ENCODE results near the gene HPDL.

HPDL gene

GRCh38 chr1:45348966-45349677 is 22.4 kb downstream of the HPDL start:
- ATAC-seq: peak; percentile 35
- TF ChIP-seq OSR1 (CRISPR knock-in tag; IDR thresholded peaks at IDR 0.05) (no peak), ESRRG (CRISPR knock-in tag; IDR thresholded peaks at IDR 0.05) (no peak), BACH2 (CRISPR knock-in tag; IDR thresholded peaks at IDR 0.05; ENCODE audit: borderline replicate concordance) (no peak), CSRNP3 (CRISPR knock-in tag; IDR thresholded peaks at IDR 0.05) (no peak)
- TF ChIP-seq, protein P1, sequence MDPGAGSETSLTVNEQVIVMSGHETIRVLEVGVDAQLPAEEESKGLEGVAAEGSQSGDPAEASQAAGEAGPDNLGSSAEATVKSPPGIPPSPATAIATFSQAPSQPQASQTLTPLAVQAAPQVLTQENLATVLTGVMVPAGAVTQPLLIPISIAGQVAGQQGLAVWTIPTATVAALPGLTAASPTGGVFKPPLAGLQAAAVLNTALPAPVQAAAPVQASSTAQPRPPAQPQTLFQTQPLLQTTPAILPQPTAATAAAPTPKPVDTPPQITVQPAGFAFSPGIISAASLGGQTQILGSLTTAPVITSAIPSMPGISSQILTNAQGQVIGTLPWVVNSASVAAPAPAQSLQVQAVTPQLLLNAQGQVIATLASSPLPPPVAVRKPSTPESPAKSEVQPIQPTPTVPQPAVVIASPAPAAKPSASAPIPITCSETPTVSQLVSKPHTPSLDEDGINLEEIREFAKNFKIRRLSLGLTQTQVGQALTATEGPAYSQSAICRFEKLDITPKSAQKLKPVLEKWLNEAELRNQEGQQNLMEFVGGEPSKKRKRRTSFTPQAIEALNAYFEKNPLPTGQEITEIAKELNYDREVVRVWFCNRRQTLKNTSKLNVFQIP (CRISPR knock-in tag; IDR thresholded peaks at IDR 0.05; ENCODE audit: borderline replicate concordance, low read depth): no peak

DNA sequence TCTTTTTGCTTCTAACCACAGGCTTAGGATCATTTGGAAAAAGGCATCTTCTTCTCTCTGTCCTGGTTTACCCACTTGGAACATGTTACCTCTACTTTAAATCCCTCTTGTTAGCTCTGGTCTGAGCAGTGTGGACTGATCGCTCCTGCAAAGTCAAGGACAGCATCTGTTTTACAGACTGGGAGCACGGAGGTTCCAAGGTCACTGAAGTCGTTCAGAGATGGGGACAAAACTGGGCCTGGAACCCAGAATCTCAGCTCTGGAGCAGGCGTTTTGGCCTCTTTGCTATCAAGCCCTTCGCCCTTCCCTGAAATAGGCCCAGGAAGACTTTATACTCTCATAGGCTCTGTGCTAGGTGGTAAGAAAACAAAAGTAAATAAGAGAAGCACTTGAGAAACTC is 24.8 kb downstream of the HPDL start:
- no peak for ATAC-seq
- no peak for TF ChIP-seq ZC3H10 (CRISPR knock-in tag; IDR thresholded peaks at IDR 0.05)
- TF ChIP-seq TCF4 (CRISPR knock-in tag; IDR thresholded peaks at IDR 0.05; ENCODE audit: borderline replicate concordance): no peak

DNA sequence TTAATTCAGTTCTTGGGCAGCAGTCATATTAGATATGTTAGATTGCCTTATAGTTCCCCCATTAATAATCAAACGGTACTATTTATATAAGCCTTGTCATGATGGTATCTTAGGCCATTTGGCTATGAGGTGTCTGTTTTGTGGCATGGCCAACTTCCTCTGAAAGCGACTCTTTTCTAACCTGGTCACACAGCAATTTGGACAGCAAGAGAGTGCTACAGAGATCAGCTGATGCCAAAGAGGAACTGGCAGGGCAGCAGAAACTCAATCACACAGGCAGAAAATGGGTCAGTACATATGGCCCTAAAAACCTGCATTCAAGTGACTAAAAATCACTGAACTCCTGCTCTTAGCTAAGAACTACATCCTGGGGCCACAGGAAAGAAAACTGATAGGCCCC is 27.0 kb downstream of the HPDL start:
- no peak for TF ChIP-seq CSRNP3 (CRISPR knock-in tag; IDR thresholded peaks at IDR 0.05)
- TF ChIP-seq ZNF8 (CRISPR knock-in tag; IDR thresholded peaks at IDR 0.05): no peak
- TF ChIP-seq PPARA (CRISPR knock-in tag; IDR thresholded peaks at IDR 0.05; ENCODE audit: borderline replicate concordance): no peak
- no peak for TF ChIP-seq CSDC2 (CRISPR knock-in tag; IDR thresholded peaks at IDR 0.05)
- TF ChIP-seq TCF4 (CRISPR knock-in tag; IDR thresholded peaks at IDR 0.05; ENCODE audit: borderline replicate concordance): no peak
- TF ChIP-seq, protein P2, sequence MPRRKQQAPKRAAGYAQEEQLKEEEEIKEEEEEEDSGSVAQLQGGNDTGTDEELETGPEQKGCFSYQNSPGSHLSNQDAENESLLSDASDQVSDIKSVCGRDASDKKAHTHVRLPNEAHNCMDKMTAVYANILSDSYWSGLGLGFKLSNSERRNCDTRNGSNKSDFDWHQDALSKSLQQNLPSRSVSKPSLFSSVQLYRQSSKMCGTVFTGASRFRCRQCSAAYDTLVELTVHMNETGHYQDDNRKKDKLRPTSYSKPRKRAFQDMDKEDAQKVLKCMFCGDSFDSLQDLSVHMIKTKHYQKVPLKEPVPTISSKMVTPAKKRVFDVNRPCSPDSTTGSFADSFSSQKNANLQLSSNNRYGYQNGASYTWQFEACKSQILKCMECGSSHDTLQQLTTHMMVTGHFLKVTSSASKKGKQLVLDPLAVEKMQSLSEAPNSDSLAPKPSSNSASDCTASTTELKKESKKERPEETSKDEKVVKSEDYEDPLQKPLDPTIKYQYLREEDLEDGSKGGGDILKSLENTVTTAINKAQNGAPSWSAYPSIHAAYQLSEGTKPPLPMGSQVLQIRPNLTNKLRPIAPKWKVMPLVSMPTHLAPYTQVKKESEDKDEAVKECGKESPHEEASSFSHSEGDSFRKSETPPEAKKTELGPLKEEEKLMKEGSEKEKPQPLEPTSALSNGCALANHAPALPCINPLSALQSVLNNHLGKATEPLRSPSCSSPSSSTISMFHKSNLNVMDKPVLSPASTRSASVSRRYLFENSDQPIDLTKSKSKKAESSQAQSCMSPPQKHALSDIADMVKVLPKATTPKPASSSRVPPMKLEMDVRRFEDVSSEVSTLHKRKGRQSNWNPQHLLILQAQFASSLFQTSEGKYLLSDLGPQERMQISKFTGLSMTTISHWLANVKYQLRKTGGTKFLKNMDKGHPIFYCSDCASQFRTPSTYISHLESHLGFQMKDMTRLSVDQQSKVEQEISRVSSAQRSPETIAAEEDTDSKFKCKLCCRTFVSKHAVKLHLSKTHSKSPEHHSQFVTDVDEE (CRISPR knock-in tag; IDR thresholded peaks at IDR 0.05): no peak
- no peak for TF ChIP-seq TOX (CRISPR knock-in tag; IDR thresholded peaks at IDR 0.05; ENCODE audit: borderline replicate concordance)
- TF ChIP-seq ESRRG (CRISPR knock-in tag; IDR thresholded peaks at IDR 0.05): no peak
- TF ChIP-seq ZFP30 (CRISPR knock-in tag; IDR thresholded peaks at IDR 0.05): no peak
- no peak for TF ChIP-seq GLIS3 (CRISPR knock-in tag; IDR thresholded peaks at IDR 0.05)
- no peak for TF ChIP-seq ZC3H10 (CRISPR knock-in tag; IDR thresholded peaks at IDR 0.05)
- no peak for TF ChIP-seq RARB (CRISPR knock-in tag; IDR thresholded peaks at IDR 0.05)
- TF ChIP-seq ZNF565 (CRISPR knock-in tag; conservative IDR thresholded peaks at IDR 0.05; ENCODE audit: low read depth): no peak
- TF ChIP-seq BACH2 (CRISPR knock-in tag; IDR thresholded peaks at IDR 0.05; ENCODE audit: borderline replicate concordance): no peak
- no peak for TF ChIP-seq ISL1 (CRISPR knock-in tag; IDR thresholded peaks at IDR 0.05)
- no peak for TF ChIP-seq SNAI2 (CRISPR knock-in tag; IDR thresholded peaks at IDR 0.05)
- TF ChIP-seq PATZ1 (CRISPR knock-in tag; IDR thresholded peaks at IDR 0.05; ENCODE audit: borderline replicate concordance): no peak
- TF ChIP-seq ARNTL (CRISPR knock-in tag; IDR thresholded peaks at IDR 0.05; ENCODE audit: borderline replicate concordance, low read depth): no peak
- TF ChIP-seq, protein P3, sequence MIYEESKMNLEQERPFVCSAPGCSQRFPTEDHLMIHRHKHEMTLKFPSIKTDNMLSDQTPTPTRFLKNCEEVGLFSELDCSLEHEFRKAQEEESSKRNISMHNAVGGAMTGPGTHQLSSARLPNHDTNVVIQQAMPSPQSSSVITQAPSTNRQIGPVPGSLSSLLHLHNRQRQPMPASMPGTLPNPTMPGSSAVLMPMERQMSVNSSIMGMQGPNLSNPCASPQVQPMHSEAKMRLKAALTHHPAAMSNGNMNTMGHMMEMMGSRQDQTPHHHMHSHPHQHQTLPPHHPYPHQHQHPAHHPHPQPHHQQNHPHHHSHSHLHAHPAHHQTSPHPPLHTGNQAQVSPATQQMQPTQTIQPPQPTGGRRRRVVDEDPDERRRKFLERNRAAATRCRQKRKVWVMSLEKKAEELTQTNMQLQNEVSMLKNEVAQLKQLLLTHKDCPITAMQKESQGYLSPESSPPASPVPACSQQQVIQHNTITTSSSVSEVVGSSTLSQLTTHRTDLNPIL (CRISPR knock-in tag; IDR thresholded peaks at IDR 0.05; ENCODE audit: low read depth): no peak
- no peak for ATAC-seq

All from SK-N-SH treated with all-trans-retinoic acid at 6 μM for 48 hours (cell line).